GM23338 (cell line): ENCODE measurements around the gene KRTAP9-8. TPM values are rescaled to one million over a fixed set of nuclear protein-coding genes. Genes with fewer than 3 reads are reported as not detected.
"Not testable (repeated sequence)": the region's sequence is repeated elsewhere in the genome, so short reads cannot be mapped to it uniquely, and the experiment has no call there.

ENCODE experiments used
- ATAC-seq: fragments of 200-7000 bp; cut with Tn5 transposase; 3 replicates; pipeline ENCODE4 v1.9.1; 2020
- DNase-seq: peaks from one replicate; pipeline ENCODE4 v3.0.0-alpha.2; 2015; ENCODE audit warnings: low spot score
- H2AFZ ChIP-seq: fragments of 200-600 bp; sonication (generic); 2 replicates; pipeline ENCODE4 v1.8.0; 2016; ENCODE audit warnings: antibody characterized with exemption, mild to moderate bottlenecking, moderate library complexity
- H3F3A ChIP-seq: fragments of 200-600 bp; sonication (generic); replicated peaks from 2 replicates; pipeline ENCODE4 v1.8.0; 2017; ENCODE audit warnings: antibody characterized with exemption, mixed run types, low read depth
- H3K27ac ChIP-seq: fragments of 200-600 bp; sonication (generic); 2 replicates; pipeline ENCODE4 v1.6.1; 2016; ENCODE audit warnings: low read depth
- H3K27me3 ChIP-seq: fragments of 200-600 bp; sonication (generic); 2 replicates; pipeline ENCODE4 v1.8.0; 2016; ENCODE audit warnings: mild to moderate bottlenecking, mixed run types, moderate library complexity; ENCODE audit not compliant: insufficient read depth
- H3K36me3 ChIP-seq: fragments of 200-600 bp; sonication (generic); 2 replicates; pipeline ENCODE4 v1.8.0; 2016; ENCODE audit warnings: mild to moderate bottlenecking; ENCODE audit not compliant: insufficient read depth
- H3K4me1 ChIP-seq: fragments of 200-600 bp; sonication (generic); 2 replicates; pipeline ENCODE4 v1.8.0; 2016; ENCODE audit warnings: mild to moderate bottlenecking, moderate library complexity; ENCODE audit not compliant: insufficient read depth
- H3K4me2 ChIP-seq: fragments of 200-600 bp; sonication (generic); 2 replicates; pipeline ENCODE4 v1.7.1; 2017; ENCODE audit warnings: mixed run types
- H3K4me3 ChIP-seq: fragments of 200-600 bp; sonication (generic); 2 replicates; pipeline ENCODE4 v1.6.1; 2016; ENCODE audit warnings: mixed run types
- H3K79me2 ChIP-seq: fragments of 200-600 bp; sonication (generic); replicated peaks from 2 replicates; pipeline ENCODE4 v1.8.0; 2017; ENCODE audit warnings: mild to moderate bottlenecking; ENCODE audit not compliant: insufficient read depth
- H3K9me2 ChIP-seq: fragments of 200-600 bp; sonication (generic); 2 replicates; pipeline ENCODE4 v1.8.0; 2017; ENCODE audit not compliant: insufficient read depth
- H4K20me1 ChIP-seq: fragments of 200-600 bp; sonication (generic); replicated peaks from 2 replicates; pipeline ENCODE4 v1.8.0; 2017; ENCODE audit warnings: mild to moderate bottlenecking; ENCODE audit not compliant: insufficient read depth
- H3K27ac Mint-ChIP-seq: 2 replicates; pipeline ENCODE4 v1.8.0; 2020; ENCODE audit warnings: inconsistent platforms, mild to moderate bottlenecking, moderate library complexity, mixed read lengths
- H3K27me3 Mint-ChIP-seq: 3 replicates; pipeline ENCODE4 v1.8.0; 2022; ENCODE audit warnings: low read depth, mild to moderate bottlenecking, moderate library complexity, mixed read lengths, inconsistent platforms; ENCODE audit not compliant: insufficient read depth, poor library complexity
- H3K36me3 Mint-ChIP-seq: 3 replicates; pipeline ENCODE4 v1.8.0; 2021; ENCODE audit warnings: low read depth, mild to moderate bottlenecking, inconsistent platforms, moderate library complexity, mixed read lengths
- H3K4me1 Mint-ChIP-seq: 3 replicates; pipeline ENCODE4 v1.8.0; 2020; ENCODE audit warnings: mild to moderate bottlenecking, inconsistent platforms, mixed read lengths
- H3K4me3 Mint-ChIP-seq: 3 replicates; pipeline ENCODE4 v1.8.0; 2021; ENCODE audit warnings: moderate library complexity, mild to moderate bottlenecking, inconsistent platforms, mixed read lengths
- H3K9me3 Mint-ChIP-seq: 3 replicates; pipeline ENCODE4 v1.8.0; 2020; ENCODE audit warnings: moderate library complexity, mild to moderate bottlenecking, inconsistent platforms, mixed read lengths
- CREB1 ChIP-seq: fragments of 250-450 bp; sonication (Bioruptor Pico); IDR thresholded peaks from 2 replicates; pipeline ENCODE4 v1.5.0; 2020; ENCODE audit warnings: low read depth, mild to moderate bottlenecking, moderate library complexity
- CTCF ChIP-seq, 2 experiments: fragments of 200-600 bp in 1 of 2; sonication (generic) in 1 of 2; conservative IDR thresholded peaks; 2 replicates each; pipeline versions ENCODE4 v1.5.1 to v1.6.1; 2016 to 2017; ENCODE audit warnings: antibody characterized with exemption in 2 of 2, low read depth in 2 of 2, mild to moderate bottlenecking in 2 of 2, moderate library complexity in 1 of 2
- ETS1 ChIP-seq: IDR thresholded peaks from 2 replicates; pipeline ENCODE4 v1.6.1; 2016; ENCODE audit warnings: antibody characterized with exemption
- EZH2 ChIP-seq: fragments of 200-600 bp; sonication (generic); IDR thresholded peaks from one replicate; pipeline ENCODE4 v1.8.0; 2017; ENCODE audit warnings: antibody characterized with exemption, mild to moderate bottlenecking, low read depth; ENCODE audit not compliant: unreplicated experiment
- EZH2phosphoT487 ChIP-seq: fragments of 200-600 bp; sonication (generic); IDR thresholded peaks from one replicate; pipeline ENCODE4 v1.8.1; 2018; ENCODE audit warnings: antibody characterized with exemption; ENCODE audit not compliant: unreplicated experiment
- JUNB ChIP-seq: IDR thresholded peaks from one replicate; pipeline ENCODE4 v1.6.1; 2016; ENCODE audit warnings: antibody characterized with exemption; ENCODE audit not compliant: unreplicated experiment
- NANOG ChIP-seq: IDR thresholded peaks from 2 replicates; pipeline ENCODE4 v1.6.1; 2016; ENCODE audit warnings: antibody characterized with exemption, borderline replicate concordance
- POLR2AphosphoS5 ChIP-seq: IDR thresholded peaks from 2 replicates; pipeline ENCODE4 v1.6.1; 2016; ENCODE audit warnings: antibody characterized with exemption, low read depth
- REST ChIP-seq: IDR thresholded peaks from one replicate; pipeline ENCODE4 v1.6.1; 2018; ENCODE audit warnings: antibody characterized with exemption; ENCODE audit not compliant: unreplicated experiment
- STAT1 ChIP-seq: IDR thresholded peaks from one replicate; pipeline ENCODE4 v1.6.1; 2016; ENCODE audit warnings: antibody characterized with exemption; ENCODE audit not compliant: unreplicated experiment
- ZNF114 ChIP-seq: fragments of 250-450 bp; sonication (Bioruptor Pico); IDR thresholded peaks from 2 replicates; pipeline ENCODE4 v1.5.0; 2020; ENCODE audit warnings: mild to moderate bottlenecking, moderate library complexity
- ZNF331 ChIP-seq: fragments of 250-450 bp; sonication (Bioruptor Pico); IDR thresholded peaks from 2 replicates; pipeline ENCODE4 v1.5.0; 2020; ENCODE audit warnings: low read depth, mild to moderate bottlenecking, moderate library complexity
- polyA plus RNA-seq: library from polyadenylated mRNA; unstranded; fragments of >200 nt; fragmentation: Nextera tagmentation; extraction: Ambion mirVana; gene quantifications from 2 replicates; pipeline ENCODE4 v1.2.1, GENCODE V29; 2016
- total RNA-seq: library from RNA; depleted of rRNA; stranded (reverse); fragments of >200 nt; shearing (Covaris generic); gene quantifications from 2 replicates; pipeline ENCODE4 v1.2.3, GENCODE V29; 2014

The KRTAP9-8 gene
- total and polyA plus RNA-seq, 2 experiments from 2014 or later, result not detected

- not testable (repeated sequence) for H3K4me3 ChIP-seq, H3K27ac Mint-ChIP-seq, H3K4me2 ChIP-seq, H3K27ac ChIP-seq, H3K36me3 Mint-ChIP-seq, H3K4me3 Mint-ChIP-seq, ATAC-seq, H3K27me3 Mint-ChIP-seq, H3K27me3 ChIP-seq, H3F3A ChIP-seq, H3K9me3 Mint-ChIP-seq, H3K4me1 ChIP-seq, H3K79me2 ChIP-seq, H4K20me1 ChIP-seq, H3K36me3 ChIP-seq, H2AFZ ChIP-seq, H3K4me1 Mint-ChIP-seq, DNase-seq, H3K9me2 ChIP-seq
These were observed 17.8 kb downstream of the KRTAP9-8 start, which contains the start of gene KRTAP9-9 for GRCh38 chr17:41255381-41256290. Gene KRTAP9-9 (plus strand): TSS chr17:41255384.

GRCh38 chr17:41256291-41256685, 18.5 kb downstream of the KRTAP9-8 start:
- Histone ChIP-seq H3F3A (no peaks in the 10 kb centered on the region), H2AFZ (no peak overlapping the region), H3K9me2 (peaks cover 3% of the 10 kb centered on the region), H3K27ac (no peak overlapping the region), H3K27me3 (no peaks in the 10 kb centered on the region), H3K79me2 (no peaks in the 10 kb centered on the region), H3K4me3 (no peak overlapping the region), H3K36me3 (no peaks in the 10 kb centered on the region), H3K4me2 (no peak overlapping the region), H4K20me1 (no peaks in the 10 kb centered on the region), H3K4me1 (no peaks in the 10 kb centered on the region)
- ATAC-seq, result no peak
- H3K27me3 Mint-ChIP-seq, result peaks cover 2% of the 10 kb centered on the region
- peaks cover 4% of the 10 kb centered on the region; the same call in 2 of the 3 replicates for H3K4me1 Mint-ChIP-seq
- H3K9me3 Mint-ChIP-seq, result no peaks in the 10 kb centered on the region
- H3K4me3 Mint-ChIP-seq, result no peak overlapping the region
- DNase-seq, result no peak
- no peak overlapping the region for H3K27ac Mint-ChIP-seq
- H3K36me3 Mint-ChIP-seq, result no peaks in the 10 kb centered on the region
- no peak for TF ChIP-seq CTCF (conservative IDR thresholded peaks at IDR 0.05; ENCODE audit: low read depth in 2 of 2)
- no peak for TF ChIP-seq EZH2
- TF ChIP-seq ZNF114 (CRISPR knock-in tag), result no peak
- TF ChIP-seq JUNB, result no peak
- TF ChIP-seq EZH2phosphoT487, result no peak
- no peak for TF ChIP-seq STAT1
- no peak for TF ChIP-seq ZNF331 (CRISPR knock-in tag)
- no peak for TF ChIP-seq NANOG
- no peak for TF ChIP-seq POLR2AphosphoS5
- TF ChIP-seq REST, result no peak
- TF ChIP-seq ETS1, result no peak
- no peak for TF ChIP-seq CREB1 (CRISPR knock-in tag)
